NCI-H524 (cell line): ENCODE measurements around the gene TCP11.

Experiments used
- DNase-seq, 2 experiments: peaks; one replicate each; lab custom pipeline; 2025; lab: John Stamatoyannopoulos, UW

Gene TCP11

GRCh38 chr6:35141007-35141655 lies at the start of gene TCP11:
TSS of gene TCP11 (minus strand) at chr6:35141339. CDS start at chr6:35140870, 469 bp downstream.
- DNase-seq: no peak

GRCh38 chr6:35190306-35190705 lies 49.2 kb upstream of the TCP11 start:
- DNase-seq: no peak

- no peak for DNase-seq
Measured at GRCh38 chr6:35188886-35189285, 47.7 kb upstream of the TCP11 start.

- DNase-seq: no peak
Measured at GRCh38 chr6:35186571-35186970, 45.4 kb upstream of the TCP11 start.

- DNase-seq: no peak
Measured at GRCh38 chr6:35185971-35186370, 44.8 kb upstream of the TCP11 start.

GRCh38 chr6:35185302-35185681 lies 44.2 kb upstream of the TCP11 start:
- no peak for DNase-seq

- no peak for DNase-seq
Measured at GRCh38 chr6:35184580-35185301, 43.6 kb upstream of the TCP11 start.

- DNase-seq: no peak
Measured at GRCh38 chr6:35183935-35184334, 42.8 kb upstream of the TCP11 start.

- no peak for DNase-seq
Measured at GRCh38 chr6:35183281-35183680, 42.1 kb upstream of the TCP11 start.

- no peak for DNase-seq
Measured at GRCh38 chr6:35181933-35182612, 40.9 kb upstream of the TCP11 start.

- no peak for DNase-seq
Measured at GRCh38 chr6:35181308-35181932, 40.3 kb upstream of the TCP11 start.

- no peak for DNase-seq
Measured at GRCh38 chr6:35179901-35180535, 38.9 kb upstream of the TCP11 start.

- no peak for DNase-seq
Measured at GRCh38 chr6:35178932-35179832, 38.0 kb upstream of the TCP11 start.

- no peak for DNase-seq
Measured at GRCh38 chr6:35178012-35178411, 36.9 kb upstream of the TCP11 start.

- no peak for DNase-seq
Measured at GRCh38 chr6:35177596-35177995, 36.5 kb upstream of the TCP11 start.

- DNase-seq: no peak
Measured at GRCh38 chr6:35177157-35177556, 36.0 kb upstream of the TCP11 start.

- DNase-seq: no peak
Measured at GRCh38 chr6:35176301-35177024, 35.3 kb upstream of the TCP11 start.

GRCh38 chr6:35174501-35174900 lies 33.4 kb upstream of the TCP11 start:
- no peak for DNase-seq

GRCh38 chr6:35174088-35174434 lies 32.9 kb upstream of the TCP11 start:
- DNase-seq: no peak

GRCh38 chr6:35173427-35174087 lies 32.4 kb upstream of the TCP11 start:
- no peak for DNase-seq
